NCI-H128 (cell line): Measurements from ENCODE around the gene PARD6A.

ENCODE experiments used
- DNase-seq: peaks from one replicate; lab custom pipeline; 2025; ENCODE audit not compliant: unreplicated experiment; lab: John Stamatoyannopoulos, UW

Gene PARD6A, protein sequence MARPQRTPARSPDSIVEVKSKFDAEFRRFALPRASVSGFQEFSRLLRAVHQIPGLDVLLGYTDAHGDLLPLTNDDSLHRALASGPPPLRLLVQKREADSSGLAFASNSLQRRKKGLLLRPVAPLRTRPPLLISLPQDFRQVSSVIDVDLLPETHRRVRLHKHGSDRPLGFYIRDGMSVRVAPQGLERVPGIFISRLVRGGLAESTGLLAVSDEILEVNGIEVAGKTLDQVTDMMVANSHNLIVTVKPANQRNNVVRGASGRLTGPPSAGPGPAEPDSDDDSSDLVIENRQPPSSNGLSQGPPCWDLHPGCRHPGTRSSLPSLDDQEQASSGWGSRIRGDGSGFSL

DNA sequence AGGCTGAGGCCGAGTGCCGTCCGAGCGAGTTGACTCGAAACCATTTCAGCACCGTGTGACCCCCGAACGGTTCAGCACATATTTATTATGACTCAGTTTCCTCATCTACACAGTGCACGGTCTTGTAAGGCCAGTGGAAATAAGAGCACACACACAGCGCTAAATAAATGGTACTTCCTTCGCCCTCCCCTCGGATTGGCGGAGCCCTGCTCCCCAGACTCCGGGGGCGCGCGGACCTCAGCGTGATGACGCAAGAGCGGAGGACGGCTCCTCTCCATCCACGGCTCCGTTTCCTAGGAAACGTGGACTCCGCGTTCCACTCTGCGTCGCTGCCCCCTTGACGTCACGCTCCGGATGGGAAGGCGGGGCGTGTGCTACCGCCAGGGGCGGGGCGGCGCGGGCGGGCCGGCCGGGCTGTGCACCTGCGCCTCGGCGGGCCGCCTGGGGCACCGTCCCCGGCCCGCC, at the start of gene PARD6A:
TSS of gene PARD6A (plus strand) at position 397 of the 465 bp plus-strand sequence. CDS start 79 bp downstream, outside the sequence.
- DNase-seq: peak; percentile 85

DNA sequence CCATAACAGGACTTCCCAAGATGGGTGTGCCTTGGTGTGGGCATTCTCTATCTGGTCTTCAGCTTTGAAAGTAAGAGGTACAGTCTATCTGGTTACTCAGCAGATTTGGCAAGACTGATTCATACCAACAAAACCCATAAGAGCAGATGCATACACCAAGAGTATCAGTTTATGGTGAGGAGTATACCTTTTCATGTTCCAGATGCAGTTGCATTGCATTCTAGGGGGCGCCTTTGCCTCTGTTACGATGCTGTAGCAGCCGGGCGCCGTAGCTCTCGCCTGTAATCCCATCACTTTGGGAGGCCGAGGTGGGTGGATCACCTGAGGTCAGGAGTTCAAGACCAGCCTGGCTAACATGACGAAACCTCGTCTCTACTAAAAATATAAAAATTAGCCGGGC, 47.0 kb upstream of the PARD6A start:
- no peak for DNase-seq

DNA sequence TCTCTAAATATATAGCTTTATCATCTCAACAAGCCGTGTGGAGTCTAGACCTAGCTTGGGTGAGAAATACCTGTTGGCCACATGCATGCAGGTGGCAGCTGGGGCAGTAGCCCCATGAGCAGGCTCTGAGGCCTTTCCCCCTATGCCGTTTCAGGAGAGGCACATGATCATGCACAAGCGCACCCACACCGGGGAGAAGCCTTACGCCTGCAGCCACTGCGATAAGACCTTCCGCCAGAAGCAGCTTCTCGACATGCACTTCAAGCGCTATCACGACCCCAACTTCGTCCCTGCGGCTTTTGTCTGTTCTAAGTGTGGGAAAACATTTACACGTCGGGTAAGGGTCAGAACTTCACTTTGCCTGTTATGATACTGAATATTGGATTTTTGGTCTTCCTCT, 32.5 kb upstream of the PARD6A start:
- no peak for DNase-seq

DNA sequence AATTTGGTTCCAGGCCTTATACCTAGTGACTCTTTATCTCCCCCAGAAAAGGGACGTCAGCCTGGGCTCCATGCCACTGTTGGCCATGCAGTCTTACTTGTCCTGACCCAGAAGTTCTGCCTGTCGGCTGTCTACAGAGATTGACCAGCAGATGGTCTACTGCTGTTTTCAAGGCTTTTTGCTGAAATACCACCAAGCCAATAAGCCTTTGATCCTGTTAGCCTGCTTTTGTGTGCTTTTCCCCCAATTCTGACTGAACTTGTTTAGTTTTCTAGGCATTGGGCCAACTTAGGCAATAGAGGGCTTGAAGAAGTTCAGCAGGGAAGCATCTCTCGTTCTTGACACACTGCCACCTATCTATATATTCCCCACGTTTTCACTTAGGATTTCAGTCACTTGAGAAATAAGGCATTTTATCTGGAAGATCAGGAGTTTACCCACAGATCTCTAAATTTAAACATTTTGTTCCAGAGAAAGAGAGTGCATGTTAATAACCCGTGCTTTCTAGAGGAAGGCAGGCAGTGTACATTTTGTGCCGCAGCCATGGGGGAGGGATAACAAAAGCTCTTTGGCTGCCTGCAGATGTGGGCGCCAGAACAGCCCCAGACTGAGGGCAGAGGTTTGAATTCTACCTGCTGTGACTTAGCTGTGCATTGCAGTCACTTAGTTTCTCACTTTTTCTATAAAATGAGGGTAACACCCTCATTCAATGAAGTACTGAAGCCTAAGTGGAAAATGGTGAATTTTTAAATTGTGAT, 28.2 kb upstream of the PARD6A start:
- no peak for DNase-seq

DNA sequence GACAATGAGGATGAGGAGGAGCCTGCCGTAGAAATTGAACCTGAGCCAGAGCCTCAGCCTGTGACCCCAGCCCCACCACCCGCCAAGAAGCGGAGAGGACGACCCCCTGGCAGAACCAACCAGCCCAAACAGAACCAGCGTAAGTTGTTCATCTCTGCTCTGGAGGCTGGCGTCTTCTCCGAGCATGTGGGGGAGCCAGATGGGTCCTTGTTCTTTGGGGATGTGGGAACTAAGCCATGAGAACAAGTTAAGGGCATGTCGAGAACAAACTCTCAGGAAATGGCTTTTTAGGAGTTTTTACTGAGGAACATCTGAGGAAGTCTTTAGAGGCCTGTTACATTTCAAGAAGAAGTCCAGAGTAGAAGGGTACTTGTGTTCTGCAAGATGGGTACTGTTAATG, 24.0 kb upstream of the PARD6A start:
- no peak for DNase-seq

DNA sequence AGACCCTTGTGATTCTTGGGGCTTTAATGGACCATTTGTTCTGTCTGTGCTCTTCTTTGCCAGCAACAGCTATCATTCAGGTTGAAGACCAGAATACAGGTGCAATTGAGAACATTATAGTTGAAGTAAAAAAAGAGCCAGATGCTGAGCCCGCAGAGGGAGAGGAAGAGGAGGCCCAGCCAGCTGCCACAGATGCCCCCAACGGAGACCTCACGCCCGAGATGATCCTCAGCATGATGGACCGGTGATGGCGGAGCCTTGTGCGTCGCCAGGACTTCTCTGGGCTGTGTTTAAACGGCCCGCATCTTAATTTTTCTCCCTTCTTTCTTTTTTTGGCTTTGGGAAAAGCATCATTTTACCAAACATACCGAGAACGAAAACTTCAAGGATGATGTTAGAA, 23.1 kb upstream of the PARD6A start:
- DNase-seq: no peak

DNA sequence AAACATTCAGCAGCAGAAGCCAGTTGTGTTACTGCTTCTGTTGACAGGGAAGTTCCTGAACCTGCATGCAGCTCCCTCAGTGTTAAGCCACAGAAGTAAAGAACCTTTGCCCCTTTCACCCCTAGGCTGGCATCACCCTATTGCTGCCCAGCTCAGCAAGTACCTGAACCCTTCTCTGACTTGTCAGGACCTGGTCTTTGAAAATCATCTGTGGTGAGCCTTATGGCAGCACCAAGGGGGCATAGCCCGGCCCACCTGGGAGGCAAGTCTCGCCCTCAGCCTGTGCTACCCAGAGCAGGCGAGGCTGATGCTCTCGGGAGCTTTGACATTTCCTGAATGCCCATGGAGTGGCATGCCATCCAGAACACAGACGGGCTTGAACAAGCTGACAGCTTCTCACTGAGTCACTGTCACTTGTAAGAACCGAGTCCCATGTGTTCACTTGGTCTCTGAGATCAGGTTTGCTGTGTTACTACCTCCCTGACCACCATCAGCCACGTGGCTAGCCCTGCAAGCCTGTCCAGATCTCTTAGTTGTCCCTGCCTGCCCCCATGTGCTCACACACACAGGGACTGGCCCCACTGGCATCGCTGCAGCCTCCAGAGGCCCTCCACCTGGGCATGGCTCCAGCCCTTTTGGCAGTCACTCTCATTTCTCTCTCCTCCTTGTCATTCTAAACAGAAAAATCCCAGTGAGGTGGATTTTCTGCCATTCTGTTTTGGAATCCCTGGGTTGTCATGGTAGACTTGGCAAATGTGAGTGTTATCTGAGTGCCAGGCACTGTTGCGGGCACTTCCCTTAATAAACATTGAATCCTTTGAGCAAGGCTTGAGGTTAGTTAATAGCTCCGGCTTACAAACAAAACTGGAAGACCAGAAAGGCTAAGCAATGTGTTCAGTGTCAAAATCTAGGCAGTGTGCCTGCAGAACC, 18.7 kb upstream of the PARD6A start:
- no peak for DNase-seq

DNA sequence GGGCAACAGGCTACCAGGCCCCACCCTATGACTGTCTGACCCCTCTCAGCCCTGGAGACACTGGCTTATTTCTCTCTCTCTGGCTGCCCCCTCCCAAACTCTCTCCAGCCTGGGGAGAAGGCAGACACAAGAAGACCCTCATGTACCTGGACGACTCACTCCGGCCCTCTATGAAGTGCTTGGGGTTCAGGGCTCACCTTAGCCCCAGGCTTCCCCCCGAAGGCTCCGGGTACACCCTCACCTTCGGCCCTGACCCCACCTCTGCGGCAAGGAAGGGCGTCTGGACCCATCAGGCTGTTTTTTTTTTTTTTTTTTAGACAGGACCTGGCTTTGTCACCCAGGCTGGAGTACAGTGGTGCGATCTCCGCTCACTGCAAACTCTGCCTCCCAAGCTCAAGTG, 16.7 kb upstream of the PARD6A start:
- no peak for DNase-seq

DNA sequence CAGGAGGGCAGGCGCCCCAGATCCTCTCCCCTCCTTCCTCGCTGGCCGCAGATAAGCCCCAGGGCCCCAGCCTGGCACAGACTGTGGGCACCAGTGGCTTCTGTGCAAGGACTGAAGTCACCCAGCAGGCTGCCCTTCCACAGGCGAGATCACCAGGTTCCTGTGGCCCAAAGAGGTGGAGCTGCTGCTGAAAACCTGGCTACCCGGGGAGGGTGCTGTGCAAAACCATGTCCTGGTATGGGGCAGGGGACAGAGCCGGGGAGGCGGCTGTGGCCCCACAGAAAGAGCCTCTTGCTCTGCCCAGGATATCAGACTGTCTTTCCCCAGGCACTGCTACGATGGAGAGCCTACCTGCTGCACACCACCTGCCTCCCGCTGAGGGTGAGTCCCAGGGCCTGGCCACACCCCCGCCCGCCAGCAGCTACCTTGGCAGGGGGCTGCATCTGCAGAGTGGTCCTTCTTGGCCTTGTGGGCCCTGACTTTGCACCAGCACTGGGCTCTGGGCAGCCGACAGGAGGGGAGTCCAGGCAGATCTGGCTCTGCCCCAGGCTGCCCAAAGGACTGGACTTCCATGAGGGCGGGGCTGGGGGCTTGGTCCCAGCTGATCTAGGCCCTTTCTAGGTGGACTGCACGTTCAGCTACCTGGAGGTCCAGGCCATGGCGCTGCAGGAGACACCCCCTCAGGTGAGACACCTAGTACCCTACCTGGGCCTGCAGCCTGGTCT, 15.2 kb upstream of the PARD6A start:
- DNase-seq: no peak

DNA sequence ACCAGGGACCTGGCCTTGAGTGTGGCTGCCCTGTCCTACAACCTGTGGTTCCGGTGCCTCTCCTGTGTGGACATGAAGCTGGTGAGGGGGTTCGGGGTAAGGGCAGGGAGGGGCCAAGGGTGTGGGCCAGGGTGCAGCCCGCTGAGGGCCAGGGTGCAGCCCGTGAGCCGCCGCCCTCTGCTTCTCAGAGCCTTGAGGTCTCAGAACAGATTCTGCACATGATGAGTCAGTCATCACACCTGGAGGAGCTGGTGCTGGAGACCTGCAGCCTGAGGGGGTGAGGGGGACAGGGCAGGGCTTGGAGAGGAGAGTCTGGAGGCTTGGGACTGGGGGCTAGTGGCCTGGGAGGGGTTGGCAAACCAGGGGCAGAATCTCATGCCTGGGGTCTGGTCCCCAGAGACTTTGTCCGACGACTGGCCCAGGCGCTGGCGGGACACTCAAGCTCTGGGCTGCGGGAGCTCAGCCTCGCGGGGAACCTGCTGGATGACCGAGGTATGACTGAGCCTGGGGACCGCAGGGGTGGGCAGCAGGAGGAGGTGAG, 13.6 kb upstream of the PARD6A start:
- no peak for DNase-seq

DNA sequence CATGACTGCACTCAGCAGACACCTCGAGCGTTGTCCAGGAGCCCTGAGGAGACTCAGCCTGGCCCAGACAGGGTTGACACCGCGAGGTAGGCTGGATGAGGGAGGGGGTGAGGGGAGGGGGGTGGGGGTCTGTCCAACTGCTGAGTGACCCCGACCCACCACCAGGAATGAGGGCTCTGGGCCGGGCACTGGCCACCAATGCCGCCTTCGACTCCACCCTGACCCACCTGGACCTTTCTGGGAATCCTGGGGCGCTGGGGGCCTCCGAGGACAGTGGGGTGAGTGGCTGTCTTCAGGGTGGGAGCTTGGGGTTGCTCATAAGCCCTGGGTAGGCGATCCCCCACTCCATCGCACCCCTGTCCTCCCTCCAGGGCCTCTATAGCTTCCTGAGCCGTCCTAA, 13.1 kb upstream of the PARD6A start:
- DNase-seq: no peak

DNA sequence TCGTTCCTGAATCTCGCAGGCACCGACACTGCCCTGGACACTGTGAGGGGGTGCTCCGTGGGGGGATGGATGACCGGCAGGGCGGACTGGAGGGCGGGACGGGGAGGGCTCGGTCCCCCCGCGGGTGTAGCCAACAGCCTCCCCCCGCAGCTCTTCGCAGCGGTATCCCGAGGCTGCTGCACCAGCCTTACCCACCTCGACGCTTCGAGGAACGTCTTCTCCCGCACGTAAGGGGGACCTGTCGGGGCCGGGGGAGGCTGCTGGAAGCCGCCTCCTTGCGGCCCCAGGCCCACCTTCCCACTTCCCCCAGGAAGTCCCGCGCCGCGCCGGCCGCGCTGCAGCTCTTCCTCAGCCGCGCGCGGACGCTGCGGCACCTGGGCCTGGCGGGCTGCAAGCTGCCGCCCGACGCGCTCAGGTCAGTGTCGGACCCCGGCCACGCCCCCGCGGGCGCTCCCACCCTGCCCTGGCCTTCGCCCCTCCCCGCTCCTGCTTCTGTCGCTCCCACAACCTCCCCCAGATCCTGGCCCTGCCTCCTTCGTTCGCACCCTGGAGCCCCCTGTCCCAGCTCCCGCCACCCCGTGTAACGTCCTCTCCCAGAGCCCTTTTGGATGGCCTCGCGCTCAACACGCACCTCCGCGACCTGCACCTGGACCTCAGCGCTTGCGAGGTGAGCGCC, 12.5 kb upstream of the PARD6A start:
- no peak for DNase-seq

DNA sequence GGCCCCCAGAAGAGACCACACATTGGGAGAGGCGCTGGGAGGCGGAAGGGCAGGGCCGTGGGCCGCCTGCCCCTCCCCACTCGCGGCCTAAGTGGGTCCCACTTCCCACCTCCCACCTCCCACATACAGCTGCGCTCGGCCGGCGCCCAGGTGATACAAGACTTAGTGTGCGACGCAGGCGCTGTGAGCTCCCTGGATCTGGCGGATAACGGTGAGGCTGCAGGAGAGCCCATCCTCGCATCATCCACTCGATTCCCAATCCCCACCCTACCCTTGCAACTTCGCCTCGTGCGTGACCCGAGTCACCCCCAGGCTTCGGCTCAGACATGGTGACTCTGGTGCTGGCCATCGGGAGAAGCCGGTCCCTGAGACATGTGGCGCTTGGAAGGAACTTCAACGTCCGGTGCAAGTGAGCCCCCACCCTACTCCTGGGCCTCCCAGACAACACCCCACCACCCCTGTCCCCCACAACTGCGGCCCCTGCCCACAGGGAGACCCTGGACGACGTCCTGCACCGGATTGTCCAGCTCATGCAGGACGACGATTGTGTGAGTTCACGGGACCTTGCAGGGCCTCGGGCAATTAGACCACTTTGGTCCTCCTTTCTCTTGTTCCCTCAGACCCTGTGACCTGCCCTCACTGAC, 11.9 kb upstream of the PARD6A start:
- no peak for DNase-seq

DNA sequence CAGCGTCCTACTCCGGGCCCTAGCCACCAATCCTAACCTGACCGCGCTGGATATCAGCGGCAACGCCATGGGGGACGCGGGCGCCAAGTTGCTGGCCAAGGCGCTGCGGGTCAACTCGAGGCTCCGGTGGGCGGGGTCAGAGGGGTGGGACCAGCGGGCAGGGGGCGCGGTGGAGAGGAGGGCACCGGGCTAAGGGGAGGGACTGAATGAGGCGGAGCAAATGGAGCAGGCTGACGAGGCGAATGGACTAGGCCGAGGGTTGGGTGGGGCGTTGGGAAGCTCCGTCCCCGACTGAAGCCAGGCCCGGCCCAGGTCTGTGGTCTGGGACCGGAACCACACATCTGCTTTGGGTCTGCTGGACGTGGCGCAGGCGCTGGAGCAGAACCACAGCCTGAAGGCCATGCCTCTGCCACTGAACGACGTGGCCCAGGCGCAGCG, 11.2 kb upstream of the PARD6A start:
- no peak for DNase-seq

DNA sequence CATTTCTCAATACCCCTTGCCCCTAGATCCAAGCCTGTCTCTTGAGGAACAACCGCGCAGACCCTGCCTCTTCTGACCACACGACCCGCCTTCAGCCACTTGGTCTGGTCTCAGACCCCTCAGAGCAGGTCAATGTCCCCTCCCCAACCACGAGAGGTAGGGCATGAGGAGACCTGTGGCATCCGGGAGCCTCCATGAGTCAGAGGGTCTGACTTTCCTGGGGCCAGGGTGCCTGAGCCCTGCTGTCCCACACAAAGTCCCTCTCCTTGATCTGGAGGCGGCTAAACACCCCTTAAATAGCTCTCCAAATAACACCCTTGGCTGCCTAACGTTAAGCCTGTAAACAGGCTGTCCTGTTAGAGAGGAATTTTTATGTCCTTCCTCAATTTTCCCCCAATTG, 10.7 kb upstream of the PARD6A start:
- no peak for DNase-seq

DNA sequence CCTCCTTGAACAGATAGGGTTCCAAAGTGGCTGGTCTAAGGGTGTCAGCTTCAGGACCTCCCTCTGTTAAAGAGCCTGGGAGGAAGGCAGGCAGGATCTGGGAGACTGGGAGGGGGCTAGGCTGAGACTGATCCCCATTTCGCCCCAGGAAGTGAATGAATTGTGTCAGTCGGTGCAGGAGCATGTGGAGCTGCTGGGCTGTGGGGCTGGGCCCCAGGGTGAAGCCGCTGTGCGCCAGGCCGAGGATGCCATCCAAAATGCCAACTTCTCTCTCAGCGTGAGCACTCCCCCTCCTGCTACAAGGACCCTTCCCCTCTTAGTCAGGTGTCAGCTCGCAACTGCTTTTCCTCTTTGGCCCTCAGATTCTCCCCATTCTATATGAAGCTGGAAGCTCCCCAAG, 9.7 kb upstream of the PARD6A start:
- DNase-seq: no peak

DNA sequence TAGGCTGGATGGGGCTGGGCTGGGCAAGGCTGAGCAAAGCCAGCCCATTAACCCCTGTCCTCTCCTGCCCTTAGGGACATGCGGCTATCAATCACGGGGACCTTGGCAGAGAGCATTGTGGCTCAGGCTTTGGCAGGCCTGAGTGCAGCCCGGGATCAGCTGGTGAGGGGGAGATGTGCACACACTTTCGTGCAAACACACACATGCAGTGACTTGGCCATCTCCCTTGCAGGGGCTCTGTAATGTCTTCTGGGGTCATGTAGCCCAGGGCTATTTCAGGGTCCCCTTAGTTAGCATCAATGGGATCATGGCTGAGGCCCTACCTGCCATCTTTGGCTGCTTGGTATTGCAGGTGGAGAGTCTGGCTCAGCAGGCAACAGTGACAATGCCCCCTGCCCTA, 8.9 kb upstream of the PARD6A start:
- no peak for DNase-seq

DNA sequence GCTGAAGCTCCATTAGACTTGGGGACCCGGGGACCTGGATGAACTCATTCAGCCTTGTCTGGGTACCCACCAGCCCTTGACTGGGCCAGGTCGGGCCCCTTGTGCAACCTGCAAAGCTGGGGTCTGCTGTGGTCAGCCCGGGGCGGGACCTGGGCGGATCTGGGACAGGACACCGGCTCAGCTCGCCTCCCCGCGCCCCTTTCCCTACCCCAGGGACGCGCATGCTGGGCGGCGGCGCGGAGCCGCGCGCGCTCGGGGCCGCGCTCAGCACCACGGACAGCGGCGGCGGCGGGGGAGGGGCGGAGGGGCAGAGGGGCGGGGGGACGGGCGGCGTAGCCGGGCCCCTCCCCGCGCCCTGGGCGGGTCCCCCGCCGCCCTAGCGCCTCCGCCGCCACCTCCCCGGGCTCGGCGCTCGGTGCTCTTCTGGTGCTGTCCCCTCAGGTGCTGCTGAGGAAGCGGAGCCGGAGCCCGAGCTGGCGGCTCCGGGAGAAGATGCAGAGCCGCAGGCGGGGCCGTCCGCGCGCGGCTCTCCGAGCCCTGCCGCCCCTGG, 8.1 kb upstream of the PARD6A start:
- DNase-seq: no peak
